Measurements from ENCODE around the gene TPRN. TPM values are rescaled to one million over a fixed set of nuclear protein-coding genes. Genes with fewer than 3 reads are reported as not detected.

The TPRN gene
- total RNA-seq, 5 donors from 2014 or later (not counting 1 experiment from before 2014, with no cell fraction given), result 5.8 to 12.8 (median 12.1) TPM

DNA sequence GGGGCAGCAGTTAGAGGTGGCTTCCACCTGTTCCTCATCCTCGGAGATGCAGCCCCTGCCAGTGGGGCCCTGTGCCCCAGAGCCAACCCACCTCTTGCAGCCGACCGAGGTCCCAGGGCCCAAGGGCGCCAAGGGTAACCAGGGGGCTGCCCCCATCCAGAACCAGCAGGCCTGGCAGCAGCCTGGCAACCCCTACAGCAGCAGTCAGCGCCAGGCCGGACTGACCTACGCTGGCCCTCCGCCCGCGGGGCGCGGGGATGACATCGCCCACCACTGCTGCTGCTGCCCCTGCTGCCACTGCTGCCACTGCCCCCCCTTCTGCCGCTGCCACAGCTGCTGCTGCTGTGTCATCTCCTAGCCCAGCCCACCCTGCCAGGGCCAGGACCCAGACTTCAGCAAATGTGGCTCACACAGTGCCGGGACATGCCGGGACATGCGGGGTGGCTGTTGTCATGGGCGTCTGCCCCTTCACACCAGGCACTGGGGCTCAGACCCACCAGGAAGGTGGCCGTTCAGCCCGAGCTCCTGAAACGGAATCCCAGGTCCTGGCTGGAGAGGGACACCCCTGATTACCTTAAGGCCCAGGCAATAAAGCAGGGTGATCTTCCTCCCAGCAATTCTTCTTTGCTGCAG is 25.3 kb upstream of the TPRN start:
- ChIA-PET POLR2A (interaction anchor here in 1 of 2 donors (0.5 to 1.2 kb wide), 2 partner anchors 15 to 175 kb away, joined by 4 to 7 read pairs; partner anchors contain the start of gene TUBB4B), CTCF (interaction anchor here in 1 of 2 donors (1.1 to 2.5 kb wide), 2 partner anchors 130 to 179 kb away, joined by 4 to 7 read pairs; no protein-coding TSS in a partner anchor)
- DNase-seq (no peak), ATAC-seq (replicated peaks in 1 of 4) (no peak)
- 85% methylated on average over 19 of the region's 21 CpGs for WGBS (ENCODE audit: insufficient coverage)
- H3K27ac Mint-ChIP-seq, result no peak overlapping the region
- Histone ChIP-seq H3K36me3 (ENCODE audit: control insufficient read depth in 2 of 2, extremely low read depth in 1 of 2, insufficient read depth in 1 of 2, low read length in 1 of 2) (no peaks in the 10 kb centered on the region), H3K27me3 (replicated peaks in 1 of 2; ENCODE audit: control insufficient read depth in 2 of 2, extremely low read depth in 1 of 2, insufficient read depth in 2 of 2, low read length in 1 of 2) (peaks cover 0 to 45% of the 10 kb centered on the region in 2 experiments), H3K4me3 (ENCODE audit: control insufficient read depth in 1 of 2, extremely low read depth in 1 of 2, low read length in 1 of 2) (no peak overlapping the region), H3K4me1 (ENCODE audit: control insufficient read depth in 1 of 2, extremely low read depth in 1 of 2, insufficient read depth in 2 of 2, low read length in 2 of 2) (peaks cover 2 to 37% of the 10 kb centered on the region in 2 experiments), H3K9me3 (no peaks in the 10 kb centered on the region), H3K27ac (ENCODE audit: low read length) (no peak overlapping the region)
- H3K27me3 Mint-ChIP-seq, result peaks cover 4 to 6% of the 10 kb centered on the region in 2 donors
- H3K4me1 Mint-ChIP-seq, result peaks cover 6 to 8% (median 7%) of the 10 kb centered on the region in 3 donors
- no peaks in the 10 kb centered on the region for H3K9me3 Mint-ChIP-seq
- H3K4me3 Mint-ChIP-seq, result no peak overlapping the region
- no peaks in the 10 kb centered on the region for H3K36me3 Mint-ChIP-seq

GRCh38 chr9:137224830-137225694 is 24.5 kb upstream of the TPRN start, which contains the start of gene CYSRT1:
CYSRT1 (plus strand) TSS chr9:137225174; CDS start chr9:137225622, 448 bp downstream.
- peak within 1 kb of the TSS; percentile 71 to 79 for H3K4me3 ChIP-seq (ENCODE audit: control insufficient read depth in 1 of 2, extremely low read depth in 1 of 2, low read length in 1 of 2)
- ChIA-PET CTCF (interaction anchor here in 1 of 2 donors (1.1 kb wide), 1 partner anchor 129 kb away, joined by 4 read pairs; no protein-coding TSS in a partner anchor), POLR2A (interaction anchor here in 1 of 2 donors (1.2 kb wide), 1 partner anchor 16 kb away, joined by 4 read pairs; the partner anchor contains the start of gene TUBB4B)
- ATAC-seq (replicated peaks in 1 of 4) (no peak), DNase-seq (no peak)
- peak within 1 kb of the TSS; percentile 83 for H3K27ac ChIP-seq (ENCODE audit: low read length)
- H3K36me3 Mint-ChIP-seq, result no peaks in the 10 kb centered on the region
- no peaks in the 10 kb centered on the region for H3K9me3 Mint-ChIP-seq
- H3K27me3 Mint-ChIP-seq, result peaks cover 4 to 6% of the 10 kb centered on the region in 2 donors
- peaks cover 0 to 42% of the 10 kb centered on the region in 2 experiments for H3K27me3 ChIP-seq (replicated peaks in 1 of 2; ENCODE audit: control insufficient read depth in 2 of 2, extremely low read depth in 1 of 2, insufficient read depth in 2 of 2, low read length in 1 of 2)
- WGBS (ENCODE audit: insufficient coverage), result 71% methylated on average over 14 of the region's 23 CpGs
- no peaks in the 10 kb centered on the region for H3K9me3 ChIP-seq
- H3K4me1 ChIP-seq (ENCODE audit: control insufficient read depth in 1 of 2, extremely low read depth in 1 of 2, insufficient read depth in 2 of 2, low read length in 2 of 2), result peaks cover 2 to 37% of the 10 kb centered on the region in 2 experiments
- peak within 1 kb of the TSS; percentile 67 to 80 for H3K27ac Mint-ChIP-seq
- peaks cover 6 to 8% (median 7%) of the 10 kb centered on the region in 3 donors for H3K4me1 Mint-ChIP-seq
- H3K4me3 Mint-ChIP-seq, result peak within 1 kb of the TSS; percentile 71 to 80 (median 79)
- no peaks in the 10 kb centered on the region for H3K36me3 ChIP-seq (ENCODE audit: control insufficient read depth in 2 of 2, extremely low read depth in 1 of 2, insufficient read depth in 1 of 2, low read length in 1 of 2)

DNA sequence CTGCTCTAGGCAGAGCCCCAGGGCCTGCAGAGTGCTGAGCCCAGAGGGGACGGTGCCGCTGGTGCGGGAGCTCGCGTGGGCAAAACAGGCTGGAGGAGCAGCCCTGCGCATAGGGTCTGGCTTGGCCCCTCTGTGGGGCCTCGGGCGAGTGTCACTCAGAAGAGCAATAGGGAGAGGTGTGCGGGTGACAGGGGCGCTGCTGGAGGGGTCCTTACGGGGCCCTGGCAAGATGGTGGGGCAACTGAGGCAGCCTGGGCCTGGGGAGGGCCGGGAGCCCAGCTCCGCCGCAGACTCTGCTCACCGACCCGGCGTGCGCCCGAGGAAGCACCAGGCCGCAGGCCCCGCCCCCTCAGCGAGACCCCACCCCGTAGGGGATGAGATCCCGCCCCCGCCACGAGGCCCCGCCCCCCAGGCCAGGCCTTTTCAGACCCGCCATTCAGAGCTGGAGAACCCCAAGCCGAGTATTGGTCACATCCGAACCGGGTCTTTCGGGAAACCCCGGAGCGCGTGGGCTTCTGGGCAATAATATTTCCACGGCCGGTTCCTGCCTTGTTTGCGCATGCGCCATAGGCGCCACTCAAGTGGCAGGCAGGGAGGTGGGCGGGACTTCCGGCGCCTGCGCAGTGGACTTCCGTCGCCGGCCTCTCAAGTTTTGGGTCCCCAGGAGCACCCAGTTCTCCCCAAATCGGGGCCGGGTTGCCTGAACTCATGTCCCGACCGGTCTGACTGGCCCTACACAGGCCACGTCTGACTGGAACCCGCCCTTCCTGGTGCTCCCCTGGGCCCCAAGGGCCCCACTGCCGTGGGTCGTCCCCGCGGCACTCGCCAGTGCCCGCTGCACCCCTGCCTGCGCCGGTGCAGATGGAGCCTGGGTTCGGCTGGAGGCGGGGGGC is 22.8 kb upstream of the TPRN start:
- H3K9me3 Mint-ChIP-seq, result no peaks in the 10 kb centered on the region
- POLR2A ChIA-PET, result interaction anchor here (0.6 to 2.4 kb wide), 7 partner anchors 9 to 431 kb away, joined by 3 to 16 read pairs (median 6); partner anchors contain the start of gene TUBB4B (in 1 of the 2)
- 1% methylated on average over 57 of the region's 63 CpGs for WGBS (ENCODE audit: insufficient coverage)

GRCh38 chr9:137222190-137223077 is 21.9 kb upstream of the TPRN start, which contains the start of gene RNF208:
RNF208 (minus strand) TSS chr9:137222240; CDS start chr9:137221212, 1,028 bp downstream.
- peak within 1 kb of the TSS in 1 of 2 donors; percentile 80 for H3K27ac Mint-ChIP-seq
- DNase-seq, result peak in 3 of 35 experiments; percentile 11 to 32 (median 30)

More for the DNA sequence above, 22.8 kb upstream of the TPRN start:
- H3K4me3 Mint-ChIP-seq, result peak overlapping the region; percentile 71 to 80 (median 79)
- H3K36me3 Mint-ChIP-seq, result no peaks in the 10 kb centered on the region
- Histone ChIP-seq H3K4me1 (ENCODE audit: control insufficient read depth in 1 of 2, extremely low read depth in 1 of 2, insufficient read depth in 2 of 2, low read length in 2 of 2) (peaks cover 2 to 37% of the 10 kb centered on the region in 2 experiments), H3K4me3 (ENCODE audit: control insufficient read depth in 1 of 2, extremely low read depth in 1 of 2, low read length in 1 of 2) (peak overlapping the region; percentile 76 to 79), H3K27ac (ENCODE audit: low read length) (peak overlapping the region; percentile 83), H3K27me3 (replicated peaks in 1 of 2; ENCODE audit: control insufficient read depth in 2 of 2, extremely low read depth in 1 of 2, insufficient read depth in 2 of 2, low read length in 1 of 2) (peaks cover 0 to 27% of the 10 kb centered on the region in 2 experiments), H3K36me3 (ENCODE audit: control insufficient read depth in 2 of 2, extremely low read depth in 1 of 2, insufficient read depth in 1 of 2, low read length in 1 of 2) (no peaks in the 10 kb centered on the region), H3K9me3 (no peaks in the 10 kb centered on the region)
- CTCF ChIA-PET, result interaction anchor here in 1 of 2 donors (0.6 to 2.0 kb wide), 9 partner anchors 13 to 497 kb away, joined by 3 to 9 read pairs (median 5); no protein-coding TSS in a partner anchor
- peak overlapping the region; percentile 67 to 80 for H3K27ac Mint-ChIP-seq
- ATAC-seq (replicated peaks in 1 of 4) (peak; percentile 91 to 94 (median 92)), DNase-seq (peak; percentile 94 to 99 (median 98))
- H3K4me1 Mint-ChIP-seq, result peaks cover 6 to 8% (median 7%) of the 10 kb centered on the region in 3 donors
- H3K27me3 Mint-ChIP-seq, result peaks cover 3 to 4% of the 10 kb centered on the region in 2 donors

More at GRCh38 chr9:137222190-137223077, 21.9 kb upstream of the TPRN start, which contains the start of gene RNF208:
- H3K4me1 Mint-ChIP-seq, result peaks cover 1 to 5% (median 5%) of the 10 kb centered on the region in 3 donors
- no peaks in the 10 kb centered on the region for H3K9me3 Mint-ChIP-seq
- peak within 1 kb of the TSS; percentile 71 to 80 (median 79) for H3K4me3 Mint-ChIP-seq
- WGBS (ENCODE audit: insufficient coverage), result 8% methylated on average over 84 of the region's 88 CpGs
- no peak for ATAC-seq (replicated peaks in 1 of 4)
- Histone ChIP-seq H3K4me1 (ENCODE audit: control insufficient read depth in 1 of 2, extremely low read depth in 1 of 2, insufficient read depth in 2 of 2, low read length in 2 of 2) (peaks cover 2 to 34% of the 10 kb centered on the region in 2 experiments), H3K27ac (ENCODE audit: low read length) (peak within 1 kb of the TSS; percentile 66), H3K9me3 (no peaks in the 10 kb centered on the region), H3K4me3 (ENCODE audit: control insufficient read depth in 1 of 2, extremely low read depth in 1 of 2, low read length in 1 of 2) (peak within 1 kb of the TSS; percentile 76 to 79), H3K27me3 (replicated peaks in 1 of 2; ENCODE audit: control insufficient read depth in 2 of 2, extremely low read depth in 1 of 2, insufficient read depth in 2 of 2, low read length in 1 of 2) (peaks cover 0 to 22% of the 10 kb centered on the region in 2 experiments), H3K36me3 (ENCODE audit: control insufficient read depth in 2 of 2, extremely low read depth in 1 of 2, insufficient read depth in 1 of 2, low read length in 1 of 2) (no peaks in the 10 kb centered on the region)
- no peaks in the 10 kb centered on the region for H3K36me3 Mint-ChIP-seq
- peaks cover 0 to under 1% of the 10 kb centered on the region in 2 donors for H3K27me3 Mint-ChIP-seq
- ChIA-PET CTCF (interaction anchor here in 1 of 2 donors (1.0 to 2.0 kb wide), 3 partner anchors 14 to 194 kb away, joined by 3 to 9 read pairs (median 7); no protein-coding TSS in a partner anchor), POLR2A (interaction anchor here (1.0 to 2.4 kb wide), 3 partner anchors 16 to 21 kb away, joined by 3 to 16 read pairs (median 6); partner anchors contain the start of gene TUBB4B (in 1 of the 2))

All from T-cell (primary cell).